DND-41 (cell line): Measurements from ENCODE around the gene FXYD6.

Experiments
- ATAC-seq: fragments of 200-7000 bp; cut with Tn5 transposase; 3 replicates; pipeline ENCODE4 v1.9.1; 2021; ENCODE audit warnings: low read depth; ENCODE audit not compliant: insufficient read depth
- DNase-seq: peaks from one replicate; pipeline ENCODE4 v3.0.0-alpha.2; 2020
- H2AFZ ChIP-seq: 2 replicates; pipeline ENCODE4 v1.6.0; 2012; ENCODE audit warnings: low read depth, low read length
- H3K27ac ChIP-seq: 2 replicates; pipeline ENCODE4 v1.5.1; 2012; ENCODE audit warnings: low read length, inconsistent platforms
- H3K27me3 ChIP-seq: fragments of 200-600 bp; sonication (generic); 2 replicates; pipeline ENCODE4 v1.6.0; 2012; ENCODE audit warnings: low read length, mild to moderate bottlenecking, inconsistent platforms; ENCODE audit not compliant: insufficient read depth, poor library complexity
- H3K36me3 ChIP-seq: 2 replicates; pipeline ENCODE4 v1.5.1; 2012; ENCODE audit warnings: low read length, inconsistent platforms; ENCODE audit not compliant: insufficient read depth
- H3K4me1 ChIP-seq: 2 replicates; pipeline ENCODE4 v1.5.1; 2012; ENCODE audit warnings: mild to moderate bottlenecking, low read length; ENCODE audit not compliant: insufficient read depth
- H3K4me2 ChIP-seq: 2 replicates; pipeline ENCODE4 v1.6.0; 2012; ENCODE audit warnings: mild to moderate bottlenecking, moderate library complexity, low read length, inconsistent platforms; ENCODE audit not compliant: insufficient read depth
- H3K4me3 ChIP-seq, 2 experiments: fragments of 200-600 bp in 1 of 2; shearing (Covaris generic) in 1 of 2; 2 replicates each; pipeline ENCODE4 v1.5.1; 2012 to 2016; ENCODE audit warnings: inconsistent platforms in 2 of 2, low read length in 2 of 2, mild to moderate bottlenecking in 2 of 2, low read depth in 1 of 2, moderate library complexity in 1 of 2
- H3K79me2 ChIP-seq: 2 replicates; pipeline ENCODE4 v1.6.0; 2012; ENCODE audit warnings: low read length, inconsistent platforms; ENCODE audit not compliant: insufficient read depth
- H3K9ac ChIP-seq: 2 replicates; pipeline ENCODE4 v1.6.0; 2012; ENCODE audit warnings: low read depth, mild to moderate bottlenecking, inconsistent platforms, low read length, moderate library complexity
- H3K9me3 ChIP-seq: 2 replicates; pipeline ENCODE4 v1.5.1; 2012; ENCODE audit warnings: low read length, moderate library complexity, mild to moderate bottlenecking, inconsistent platforms; ENCODE audit not compliant: insufficient read depth, severe bottlenecking
- H4K20me1 ChIP-seq: 2 replicates; pipeline ENCODE4 v1.6.0; 2012; ENCODE audit warnings: low read length; ENCODE audit not compliant: insufficient read depth
- CTCF ChIP-seq: IDR thresholded peaks from 2 replicates; pipeline ENCODE4 v1.5.1; 2012; ENCODE audit warnings: borderline replicate concordance, low read length, moderate library complexity, mild to moderate bottlenecking; ENCODE audit not compliant: poor library complexity, severe bottlenecking; ENCODE audit errors: extremely low read depth
- EZH2 ChIP-seq: IDR thresholded peaks from 3 replicates; pipeline ENCODE4 v1.6.1; 2012; ENCODE audit warnings: borderline replicate concordance, low read depth, mild to moderate bottlenecking, moderate library complexity, low read length, inconsistent platforms; ENCODE audit not compliant: severe bottlenecking

The FXYD6 gene

GRCh38 chr11:117910941-117911655 is 34.6 kb upstream of the FXYD6 start:
- H3K4me1 ChIP-seq = peaks cover 74% of the 10 kb centered on the region
- H4K20me1 ChIP-seq = no peaks in the 10 kb centered on the region
- H3K36me3 ChIP-seq = no peaks in the 10 kb centered on the region
- no peaks in the 10 kb centered on the region for H3K27me3 ChIP-seq
- no peak overlapping the region for H3K9ac ChIP-seq
- no peak overlapping the region for H2AFZ ChIP-seq
- TF ChIP-seq EZH2 = no peak
- TF ChIP-seq CTCF = no peak
- ATAC-seq (peak; percentile 44), DNase-seq (peak; percentile 63)
- peak overlapping the region; percentile 55 for H3K27ac ChIP-seq
- H3K4me2 ChIP-seq = no peak overlapping the region
- no peaks in the 10 kb centered on the region for H3K9me3 ChIP-seq
- H3K4me3 ChIP-seq = no peak overlapping the region
- no peaks in the 10 kb centered on the region; the same call in 1 of the 2 replicates for H3K79me2 ChIP-seq

GRCh38 chr11:117910525-117910924 is 34.1 kb upstream of the FXYD6 start:
- Histone ChIP-seq H3K27me3 (no peaks in the 10 kb centered on the region), H3K4me2 (no peak overlapping the region), H3K4me3 (no peak overlapping the region), H3K9me3 (no peaks in the 10 kb centered on the region), H3K79me2 (no peaks in the 10 kb centered on the region; the same call in 1 of the 2 replicates), H3K27ac (peak overlapping the region; percentile 55), H3K36me3 (no peaks in the 10 kb centered on the region), H4K20me1 (no peaks in the 10 kb centered on the region), H3K4me1 (peaks cover 69% of the 10 kb centered on the region), H3K9ac (no peak overlapping the region), H2AFZ (no peak overlapping the region)
- no peak for DNase-seq
- ATAC-seq = no peak
- TF ChIP-seq EZH2 (no peak), CTCF (peak; percentile 13)

- no peaks in the 10 kb centered on the region for H4K20me1 ChIP-seq
- H3K79me2 ChIP-seq = no peaks in the 10 kb centered on the region; the same call in 1 of the 2 replicates
- ATAC-seq (no peak), DNase-seq (peak; percentile 4)
- no peak overlapping the region for H2AFZ ChIP-seq
- H3K9me3 ChIP-seq = no peaks in the 10 kb centered on the region
- no peaks in the 10 kb centered on the region for H3K27me3 ChIP-seq
- H3K27ac ChIP-seq = peak overlapping the region; percentile 55
- peaks cover 61% of the 10 kb centered on the region for H3K4me1 ChIP-seq
- H3K36me3 ChIP-seq = no peaks in the 10 kb centered on the region
- no peak overlapping the region for H3K4me3 ChIP-seq
- TF ChIP-seq EZH2 (no peak), CTCF (no peak)
- H3K9ac ChIP-seq = no peak overlapping the region
- H3K4me2 ChIP-seq = no peak overlapping the region
Observed at GRCh38 chr11:117909611-117910382, 33.3 kb upstream of the FXYD6 start.
